HG03378 (cell line): ENCODE results near the gene GNGT1.

ENCODE experiments used
- ATAC-seq: cut with Tn5 transposase; IDR thresholded peaks from one replicate; pipeline ENCODE4 v1.9.1; 2021; ENCODE audit warnings: mild to moderate bottlenecking, moderate library complexity; ENCODE audit not compliant: unreplicated experiment

The GNGT1 gene

GRCh38 chr7:93906267-93906666 is at the start of gene GNGT1:
Gene GNGT1, plus strand, starts transcription at chr7:93906567. Its CDS starts 180 bp downstream, at chr7:93906747.
- ATAC-seq = no peak

GRCh38 chr7:93858857-93859256 is 47.5 kb upstream of the GNGT1 start:
- ATAC-seq = no peak

- ATAC-seq = no peak
Observed at GRCh38 chr7:93860261-93860660, 46.1 kb upstream of the GNGT1 start.

GRCh38 chr7:93861325-93861949 is 44.9 kb upstream of the GNGT1 start:
- no peak for ATAC-seq

- no peak for ATAC-seq
Observed at GRCh38 chr7:93862651-93863050, 43.7 kb upstream of the GNGT1 start.

GRCh38 chr7:93866886-93867285 is 39.5 kb upstream of the GNGT1 start:
- ATAC-seq = no peak

GRCh38 chr7:93873998-93874574 is 32.3 kb upstream of the GNGT1 start:
- ATAC-seq = no peak

GRCh38 chr7:93877742-93878141 is 28.6 kb upstream of the GNGT1 start:
- ATAC-seq = no peak

GRCh38 chr7:93879356-93879755 is 27.0 kb upstream of the GNGT1 start:
- ATAC-seq = no peak

- ATAC-seq = no peak
Observed at GRCh38 chr7:93882468-93882867, 23.9 kb upstream of the GNGT1 start.

- no peak for ATAC-seq
Observed at GRCh38 chr7:93883078-93883916, 23.1 kb upstream of the GNGT1 start.

GRCh38 chr7:93883917-93884345 is 22.4 kb upstream of the GNGT1 start:
- no peak for ATAC-seq

- ATAC-seq = no peak
Observed at GRCh38 chr7:93884541-93884940, 21.8 kb upstream of the GNGT1 start.

- ATAC-seq = no peak
Observed at GRCh38 chr7:93889261-93889660, 17.1 kb upstream of the GNGT1 start.

- no peak for ATAC-seq
Observed at GRCh38 chr7:93890041-93890463, 16.3 kb upstream of the GNGT1 start.

- no peak for ATAC-seq
Observed at GRCh38 chr7:93890464-93891068, 15.8 kb upstream of the GNGT1 start, which contains the start of gene TFPI2. Gene TFPI2, minus strand, starts transcription at chr7:93890753. Its CDS starts 75 bp downstream, at chr7:93890678.

GRCh38 chr7:93894426-93894825 is 11.9 kb upstream of the GNGT1 start:
- no peak for ATAC-seq

- ATAC-seq = no peak
Observed at GRCh38 chr7:93894966-93895640, 11.3 kb upstream of the GNGT1 start.

GRCh38 chr7:93895859-93896600 is 10.3 kb upstream of the GNGT1 start:
- ATAC-seq = no peak

GRCh38 chr7:93897680-93898079 is 8.7 kb upstream of the GNGT1 start:
- ATAC-seq = no peak
